ENCODE data around the gene BRD4. TPM values are rescaled to one million over a fixed set of nuclear protein-coding genes. Genes with fewer than 3 reads are reported as not detected.

Gene BRD4
- total RNA-seq, 1 donor from 2014 or later = 136 TPM

- Mint-ChIP-seq H3K4me3 (ENCODE audit: unreplicated experiment) (no peak overlapping the region), H3K9me3 (ENCODE audit: unreplicated experiment) (no peaks in the 10 kb centered on the region), H3K4me1 (ENCODE audit: unreplicated experiment) (peaks cover 63% of the 10 kb centered on the region), H3K27ac (ENCODE audit: unreplicated experiment) (peak overlapping the region; percentile 68), H3K36me3 (ENCODE audit: low read depth, unreplicated experiment) (peaks cover 19% of the 10 kb centered on the region), H3K27me3 (ENCODE audit: unreplicated experiment) (peaks cover 2% of the 10 kb centered on the region)
- DNase-seq (ENCODE audit: low spot score) = no peak
- no peak for TF ChIP-seq CTCF (IDR thresholded peaks at IDR 0.05; ENCODE audit: unreplicated experiment)
Measured at GRCh38 chr19:15296841-15297415, 35.4 kb downstream of the BRD4 start.

GRCh38 chr19:15296353-15296752, 36.0 kb downstream of the BRD4 start:
- H3K27ac Mint-ChIP-seq (ENCODE audit: unreplicated experiment) = peak overlapping the region; percentile 49
- DNase-seq (ENCODE audit: low spot score) = no peak
- no peak for TF ChIP-seq CTCF (IDR thresholded peaks at IDR 0.05; ENCODE audit: unreplicated experiment)
- no peaks in the 10 kb centered on the region for H3K9me3 Mint-ChIP-seq (ENCODE audit: unreplicated experiment)
- peaks cover 19% of the 10 kb centered on the region for H3K36me3 Mint-ChIP-seq (ENCODE audit: low read depth, unreplicated experiment)
- no peak overlapping the region for H3K4me3 Mint-ChIP-seq (ENCODE audit: unreplicated experiment)
- peaks cover 2% of the 10 kb centered on the region for H3K27me3 Mint-ChIP-seq (ENCODE audit: unreplicated experiment)
- H3K4me1 Mint-ChIP-seq (ENCODE audit: unreplicated experiment) = peaks cover 65% of the 10 kb centered on the region

GRCh38 chr19:15294561-15294990, 37.8 kb downstream of the BRD4 start:
- TF ChIP-seq CTCF (IDR thresholded peaks at IDR 0.05; ENCODE audit: unreplicated experiment) = no peak
- DNase-seq (ENCODE audit: low spot score) = no peak
- Mint-ChIP-seq H3K36me3 (ENCODE audit: low read depth, unreplicated experiment) (peaks cover 14% of the 10 kb centered on the region), H3K9me3 (ENCODE audit: unreplicated experiment) (no peaks in the 10 kb centered on the region), H3K4me3 (ENCODE audit: unreplicated experiment) (no peak overlapping the region), H3K27ac (ENCODE audit: unreplicated experiment) (no peak overlapping the region), H3K4me1 (ENCODE audit: unreplicated experiment) (peaks cover 78% of the 10 kb centered on the region), H3K27me3 (ENCODE audit: unreplicated experiment) (peaks cover 2% of the 10 kb centered on the region)

GRCh38 chr19:15293781-15294491, 38.4 kb downstream of the BRD4 start:
- TF ChIP-seq CTCF (IDR thresholded peaks at IDR 0.05; ENCODE audit: unreplicated experiment) = no peak
- Mint-ChIP-seq H3K4me1 (ENCODE audit: unreplicated experiment) (peaks cover 74% of the 10 kb centered on the region), H3K9me3 (ENCODE audit: unreplicated experiment) (no peaks in the 10 kb centered on the region), H3K36me3 (ENCODE audit: low read depth, unreplicated experiment) (peaks cover 12% of the 10 kb centered on the region), H3K27ac (ENCODE audit: unreplicated experiment) (peak overlapping the region; percentile 59), H3K27me3 (ENCODE audit: unreplicated experiment) (peaks cover 2% of the 10 kb centered on the region), H3K4me3 (ENCODE audit: unreplicated experiment) (no peak overlapping the region)
- no peak for DNase-seq (ENCODE audit: low spot score)
